ENCODE results near the gene GAN. TPM values are rescaled to one million over a fixed set of nuclear protein-coding genes. Genes with fewer than 3 reads are reported as not detected.

Gene GAN
- total RNA-seq, 4 donors from 2014 or later = 7.9 to 18.5 (median 15.2) TPM

DNA sequence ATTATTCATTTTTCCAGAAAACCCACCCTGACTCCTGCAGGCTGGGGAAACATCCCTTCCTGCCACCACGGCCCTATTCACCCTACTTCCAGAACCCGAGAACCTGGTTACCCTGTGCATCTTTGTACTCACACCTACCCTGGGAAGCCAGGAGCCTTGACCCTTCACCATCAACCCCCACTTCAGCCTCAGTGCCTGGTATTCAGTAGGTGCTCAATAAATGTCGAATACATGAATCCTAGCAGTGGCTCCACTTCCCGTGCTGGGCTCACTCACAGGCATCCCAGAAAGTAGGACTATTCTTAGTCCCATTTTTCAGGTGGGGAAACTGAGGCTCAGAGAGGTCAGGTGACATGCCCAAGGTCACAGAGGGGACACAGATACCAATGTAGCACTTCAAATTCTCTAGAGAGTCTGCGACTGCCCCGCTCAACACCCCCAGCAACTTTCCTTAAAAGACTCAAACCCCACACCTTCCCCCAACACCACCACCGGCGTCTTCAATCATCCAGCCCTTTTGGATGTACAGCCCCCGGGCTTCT is 93.7 kb downstream of the GAN start:
- Histone ChIP-seq H3K36me3 (no peaks in the 10 kb centered on the region), H3K4me3 (no peak overlapping the region), H3K4me1 (no peaks in the 10 kb centered on the region), H3K9me3 (no peaks in the 10 kb centered on the region), H3K27ac (no peak overlapping the region), H3K27me3 (no peaks in the 10 kb centered on the region)
- TF ChIP-seq, protein P1, sequence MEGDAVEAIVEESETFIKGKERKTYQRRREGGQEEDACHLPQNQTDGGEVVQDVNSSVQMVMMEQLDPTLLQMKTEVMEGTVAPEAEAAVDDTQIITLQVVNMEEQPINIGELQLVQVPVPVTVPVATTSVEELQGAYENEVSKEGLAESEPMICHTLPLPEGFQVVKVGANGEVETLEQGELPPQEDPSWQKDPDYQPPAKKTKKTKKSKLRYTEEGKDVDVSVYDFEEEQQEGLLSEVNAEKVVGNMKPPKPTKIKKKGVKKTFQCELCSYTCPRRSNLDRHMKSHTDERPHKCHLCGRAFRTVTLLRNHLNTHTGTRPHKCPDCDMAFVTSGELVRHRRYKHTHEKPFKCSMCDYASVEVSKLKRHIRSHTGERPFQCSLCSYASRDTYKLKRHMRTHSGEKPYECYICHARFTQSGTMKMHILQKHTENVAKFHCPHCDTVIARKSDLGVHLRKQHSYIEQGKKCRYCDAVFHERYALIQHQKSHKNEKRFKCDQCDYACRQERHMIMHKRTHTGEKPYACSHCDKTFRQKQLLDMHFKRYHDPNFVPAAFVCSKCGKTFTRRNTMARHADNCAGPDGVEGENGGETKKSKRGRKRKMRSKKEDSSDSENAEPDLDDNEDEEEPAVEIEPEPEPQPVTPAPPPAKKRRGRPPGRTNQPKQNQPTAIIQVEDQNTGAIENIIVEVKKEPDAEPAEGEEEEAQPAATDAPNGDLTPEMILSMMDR (IDR thresholded peaks at IDR 0.05) = no peak
- no peak for TF ChIP-seq POLR2A (IDR thresholded peaks at IDR 0.05)
- intact Hi-C loops (cut with DNase I; ENCODE audit: low total_unique reads) = no loop called here
- no peak for DNase-seq

DNA sequence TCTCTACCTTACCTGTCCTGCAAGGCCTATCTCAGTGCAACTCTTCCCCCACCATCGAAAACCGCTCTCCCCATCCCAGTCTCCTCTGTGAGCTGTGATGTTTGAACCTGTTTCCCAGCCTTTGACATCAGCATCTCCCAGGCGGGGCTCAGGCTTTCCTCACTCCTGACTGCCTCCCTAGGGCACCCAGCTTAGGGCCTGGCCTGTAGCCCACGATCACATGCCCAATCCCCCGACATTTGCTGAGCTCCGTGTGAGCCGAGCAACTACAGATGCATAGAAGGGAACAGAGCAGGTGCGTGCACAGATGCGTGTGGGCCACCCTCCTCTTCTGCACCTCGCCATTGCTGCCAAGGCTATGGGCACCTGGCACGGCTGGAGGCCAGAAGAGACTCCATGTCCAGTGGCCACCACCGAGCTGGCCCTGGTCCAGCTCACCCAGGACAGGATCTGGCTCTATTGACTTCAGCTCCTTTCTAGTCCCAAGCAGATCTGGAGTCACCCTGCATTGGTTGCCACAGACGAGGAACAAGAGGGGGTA is 94.3 kb downstream of the GAN start:
- H3K9me3 ChIP-seq = no peaks in the 10 kb centered on the region
- no peak overlapping the region for H3K4me3 ChIP-seq
- H3K27me3 ChIP-seq = no peaks in the 10 kb centered on the region
- H3K36me3 ChIP-seq = no peaks in the 10 kb centered on the region
- DNase-seq = no peak
- TF ChIP-seq, protein P1 (IDR thresholded peaks at IDR 0.05) = no peak
- no peak for TF ChIP-seq POLR2A (IDR thresholded peaks at IDR 0.05)
- intact Hi-C loops (cut with DNase I; ENCODE audit: low total_unique reads) = no loop called here
- no peak overlapping the region for H3K27ac ChIP-seq
- H3K4me1 ChIP-seq = no peaks in the 10 kb centered on the region

DNA sequence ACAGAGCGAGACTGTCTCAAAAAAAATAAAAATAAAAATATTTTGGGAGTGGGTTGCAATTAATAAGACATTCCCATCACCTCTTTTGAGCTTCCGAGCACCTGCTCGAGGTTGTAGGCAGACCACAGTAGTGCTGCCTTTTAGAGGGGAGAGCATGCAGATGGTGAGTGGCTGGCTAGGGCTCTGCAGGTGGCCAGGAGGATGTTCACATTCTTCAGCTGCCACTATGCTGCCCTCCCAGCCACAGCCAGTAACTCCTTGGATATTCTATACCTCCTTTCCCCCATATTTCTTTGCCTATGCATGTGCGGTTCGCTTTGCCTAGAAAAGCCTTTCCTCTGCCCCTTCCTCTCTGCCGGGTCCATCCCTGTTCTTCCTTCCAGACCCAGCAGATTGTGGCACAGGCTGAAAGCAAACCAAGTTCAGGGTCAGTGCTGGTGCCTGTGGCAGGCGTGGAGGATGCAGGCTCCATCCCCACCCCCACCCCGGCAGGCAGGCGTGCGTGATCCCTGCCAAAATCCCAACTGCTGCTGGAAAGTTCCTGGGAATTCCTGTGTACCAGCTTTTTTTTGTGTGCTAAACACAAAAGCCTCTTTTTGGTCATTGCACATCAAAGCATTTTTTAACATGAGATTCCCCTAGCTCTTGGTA is 96.0 kb downstream of the GAN start:
- no peak for DNase-seq
- Histone ChIP-seq H3K9me3 (no peaks in the 10 kb centered on the region), H3K4me1 (no peaks in the 10 kb centered on the region), H3K4me3 (no peak overlapping the region), H3K27me3 (no peaks in the 10 kb centered on the region), H3K36me3 (no peaks in the 10 kb centered on the region), H3K27ac (no peak overlapping the region)
- TF ChIP-seq POLR2A (IDR thresholded peaks at IDR 0.05) = no peak
- TF ChIP-seq, protein P1 (IDR thresholded peaks at IDR 0.05) = no peak
- intact Hi-C loops (cut with DNase I; ENCODE audit: low total_unique reads) = no loop called here

DNA sequence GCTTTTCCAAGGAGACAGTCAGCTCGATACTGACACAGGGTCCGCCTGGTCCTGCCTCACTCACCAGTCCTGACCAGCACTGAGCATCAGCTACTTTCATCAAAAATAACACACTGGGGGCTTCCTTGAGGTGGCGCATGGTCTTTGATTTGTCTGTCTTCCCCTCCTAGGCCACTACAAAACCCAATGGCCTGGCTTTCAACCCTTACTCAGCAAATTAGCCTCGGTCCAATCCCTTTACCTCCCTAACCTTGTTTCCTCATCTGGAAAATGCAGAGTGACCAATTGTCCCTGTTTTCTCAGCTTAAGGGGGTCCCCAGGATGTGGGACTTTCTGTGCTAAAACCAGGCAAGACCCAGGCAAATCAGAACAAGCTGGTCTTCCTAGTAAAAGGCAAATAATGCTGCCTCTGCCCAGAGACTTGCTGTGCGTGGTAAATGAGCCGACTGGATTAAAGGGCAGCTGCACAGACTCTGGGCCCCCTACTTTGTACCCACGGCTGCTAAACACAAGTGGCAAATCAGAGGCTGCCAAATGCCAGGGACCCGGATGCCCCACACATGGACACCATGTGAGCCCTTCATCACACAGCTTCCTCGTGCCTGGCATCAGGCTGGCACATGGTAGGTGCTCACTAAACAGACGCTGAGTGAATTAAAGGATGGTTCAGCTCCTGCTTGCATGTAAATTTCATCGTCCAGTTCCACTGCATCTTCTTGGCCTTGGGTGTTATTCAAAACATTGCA is 98.7 kb downstream of the GAN start:
- Histone ChIP-seq H3K36me3 (no peaks in the 10 kb centered on the region), H3K9me3 (no peaks in the 10 kb centered on the region), H3K4me3 (no peak overlapping the region), H3K4me1 (no peaks in the 10 kb centered on the region), H3K27me3 (no peaks in the 10 kb centered on the region), H3K27ac (no peak overlapping the region)
- TF ChIP-seq POLR2A (IDR thresholded peaks at IDR 0.05) = no peak
- TF ChIP-seq, protein P1 (IDR thresholded peaks at IDR 0.05) = no peak
- no peak for DNase-seq
- intact Hi-C loops (cut with DNase I; ENCODE audit: low total_unique reads) = no loop called here

DNA sequence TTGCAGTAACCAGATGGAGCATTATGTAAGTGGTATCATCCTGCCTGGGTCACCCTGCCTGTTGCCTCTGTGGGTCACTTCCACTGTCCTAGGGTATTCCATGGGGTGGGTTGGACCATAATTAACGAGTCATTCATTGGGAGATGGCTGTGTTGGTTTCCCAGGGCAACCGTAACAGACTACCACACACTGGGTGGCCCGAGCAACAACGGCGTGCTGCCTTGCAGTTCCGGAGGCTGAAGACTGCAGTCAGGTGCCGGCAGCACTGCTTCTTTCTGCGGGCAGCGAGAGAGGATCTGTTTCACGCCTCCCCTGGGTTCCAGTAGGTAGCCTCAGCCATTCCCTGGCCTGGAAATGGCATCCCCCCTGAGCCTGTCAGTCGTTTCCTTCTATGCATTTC is 101.0 kb downstream of the GAN start:
- H3K4me3 ChIP-seq = no peak overlapping the region
- H3K27ac ChIP-seq = no peak overlapping the region
- DNase-seq = no peak
- no peaks in the 10 kb centered on the region for H3K4me1 ChIP-seq
- no peaks in the 10 kb centered on the region for H3K9me3 ChIP-seq
- H3K36me3 ChIP-seq = no peaks in the 10 kb centered on the region
- no peak for TF ChIP-seq POLR2A (IDR thresholded peaks at IDR 0.05)
- TF ChIP-seq, protein P1 (IDR thresholded peaks at IDR 0.05) = no peak
- intact Hi-C loops (cut with DNase I; ENCODE audit: low total_unique reads) = no loop called here
- no peaks in the 10 kb centered on the region for H3K27me3 ChIP-seq
